Keratinocyte (primary cell): ENCODE measurements around the gene AMER3. TPM values are rescaled to one million over a fixed set of nuclear protein-coding genes. Genes with fewer than 3 reads are reported as not detected.

Experiments used
- DNase-seq: peaks from one replicate; pipeline ENCODE4 v3.0.0-alpha.2; 2011; ENCODE audit warnings: low read depth, missing footprints, low spot score
- FAIRE-seq: peaks from 2 replicates; lab custom pipeline; 2011; peaks lifted over from hg19 to GRCh38; lab: Jason Lieb, UNC
- H2AFZ ChIP-seq: 2 replicates; pipeline ENCODE4 v1.6.0; 2012; ENCODE audit warnings: low read length, control low read depth, inconsistent platforms; ENCODE audit not compliant: control insufficient read depth
- H3K27ac ChIP-seq: 2 replicates; pipeline ENCODE4 v1.5.1; 2011; ENCODE audit warnings: low read length; ENCODE audit not compliant: control insufficient read depth, insufficient read depth
- H3K27me3 ChIP-seq: 3 replicates; pipeline ENCODE4 v1.6.0; 2011; ENCODE audit warnings: low read length; ENCODE audit not compliant: control insufficient read depth, insufficient read depth; ENCODE audit errors: extremely low read depth
- H3K36me3 ChIP-seq, 2 experiments: 2 replicates in 1 of 2; 3 replicates in 1 of 2; pipeline ENCODE4 v1.5.1; 2011; ENCODE audit warnings: low read length in 2 of 2, mild to moderate bottlenecking in 1 of 2; ENCODE audit not compliant: control insufficient read depth in 2 of 2, insufficient read depth in 2 of 2; ENCODE audit errors: extremely low read depth in 1 of 2
- H3K4me1 ChIP-seq: 3 replicates; pipeline ENCODE4 v1.5.1; 2011; ENCODE audit warnings: low read length; ENCODE audit not compliant: control insufficient read depth, insufficient read depth; ENCODE audit errors: extremely low read depth
- H3K4me2 ChIP-seq: 3 replicates; pipeline ENCODE4 v1.6.0; 2011; ENCODE audit warnings: low read depth, low read length; ENCODE audit not compliant: control insufficient read depth, insufficient read depth; ENCODE audit errors: extremely low read depth
- H3K4me3 ChIP-seq, 3 experiments: fragments of 200-600 bp in 1 of 3; sonication (generic) in 1 of 3; 2 replicates in 2 of 3; 3 replicates in 1 of 3; pipeline ENCODE4 v1.5.1; 2011 to 2016; ENCODE audit warnings: low read length in 3 of 3, mild to moderate bottlenecking in 3 of 3, control low read depth in 2 of 3, inconsistent platforms in 1 of 3, low read depth in 1 of 3, mixed read lengths in 1 of 3, mixed run types in 1 of 3, moderate library complexity in 1 of 3; ENCODE audit not compliant: control insufficient read depth in 2 of 3, insufficient read depth in 2 of 3; ENCODE audit errors: extremely low read depth in 1 of 3
- H3K79me2 ChIP-seq: 2 replicates; pipeline ENCODE4 v1.6.0; 2012; ENCODE audit warnings: low read length; ENCODE audit not compliant: control insufficient read depth, insufficient read depth
- H3K9ac ChIP-seq: 3 replicates; pipeline ENCODE4 v1.6.0; 2011; ENCODE audit warnings: low read length; ENCODE audit not compliant: control insufficient read depth, insufficient read depth; ENCODE audit errors: extremely low read depth
- H3K9me1 ChIP-seq: 3 replicates; pipeline ENCODE4 v1.6.0; 2011; ENCODE audit warnings: low read length; ENCODE audit not compliant: control insufficient read depth, insufficient read depth; ENCODE audit errors: extremely low read depth
- H3K9me3 ChIP-seq: 2 replicates; pipeline ENCODE4 v1.5.1; 2012; ENCODE audit warnings: low read depth, low read length; ENCODE audit not compliant: control insufficient read depth
- H4K20me1 ChIP-seq: 3 replicates; pipeline ENCODE4 v1.6.0; 2011; ENCODE audit warnings: low read length; ENCODE audit not compliant: control insufficient read depth, insufficient read depth; ENCODE audit errors: extremely low read depth
- CTCF ChIP-seq, 3 experiments: IDR thresholded peaks in 1 of 3; conservative IDR thresholded peaks in 1 of 3; optimal IDR thresholded peaks in 1 of 3; 2 replicates in 2 of 3; 3 replicates in 1 of 3; pipeline versions ENCODE3 to v1.5.1; 2011; ENCODE audit warnings: low read length in 3 of 3, mild to moderate bottlenecking in 3 of 3, moderate library complexity in 2 of 3, control low read depth in 1 of 3, inconsistent platforms in 1 of 3; ENCODE audit not compliant: insufficient read depth in 2 of 3; ENCODE audit errors: extremely low read depth in 1 of 3
- EZH2 ChIP-seq: IDR thresholded peaks from one replicate; pipeline ENCODE4 v1.6.1; 2012; ENCODE audit warnings: inconsistent platforms, mild to moderate bottlenecking, low read length, moderate library complexity
- dilution Hi-C: fragments of 300-500 bp; cut with MboI; formaldehyde crosslinking; loops from one replicate; pipeline ENCODE4 v1.7.0; 2020; ENCODE audit warnings: low sequenced_read_pairs; ENCODE audit not compliant: extremely low pct_ligation_motif_present
- polyA plus RNA-seq, 5 experiments: library from polyadenylated mRNA; depleted of rRNA in 3 of 5; stranded (reverse) in 3 of 5; stranded (forward) in 1 of 5; unstranded in 1 of 5; fragments of >200 nt; gene quantifications; 1 replicate in 1 of 5; 2 replicates in 3 of 5; 3 replicates in 1 of 5; pipeline versions ENCODE4 v1.2.1 to v1.2.3, GENCODE V29; 2011 to 2012; ENCODE audit warnings: missing spikeins in 2 of 5, low read depth in 1 of 5, low replicate concordance in 1 of 5

AMER3 gene
- polyA plus RNA-seq, 1 donor (not counting 4 experiments of a cell fraction or from before 2014, with no cell fraction given) = not detected

GRCh38 chr2:130735200-130735599 is 20.1 kb upstream of the AMER3 start:
- no peaks in the 10 kb centered on the region for H3K9me1 ChIP-seq
- H3K79me2 ChIP-seq = no peaks in the 10 kb centered on the region
- H3K27me3 ChIP-seq = peaks cover 3% of the 10 kb centered on the region
- no peak for FAIRE-seq
- no peaks in the 10 kb centered on the region for H3K4me1 ChIP-seq
- dilution Hi-C loops = no loop called here
- H2AFZ ChIP-seq = no peak overlapping the region
- no peaks in the 10 kb centered on the region for H4K20me1 ChIP-seq
- no peak overlapping the region for H3K4me3 ChIP-seq
- TF ChIP-seq CTCF (optimal IDR thresholded peaks at IDR 0.05 in 1 of 3, IDR thresholded peaks at IDR 0.05 in 1 of 3, conservative IDR thresholded peaks at IDR 0.05 in 1 of 3; ENCODE audit: extremely low read depth in 1 of 3, insufficient read depth in 2 of 3, low read length in 3 of 3) = no peak
- TF ChIP-seq EZH2 = no peak
- no peaks in the 10 kb centered on the region for H3K9me3 ChIP-seq
- H3K4me2 ChIP-seq = no peak overlapping the region
- H3K9ac ChIP-seq = no peak overlapping the region
- DNase-seq = no peak
- no peak overlapping the region for H3K27ac ChIP-seq
- H3K36me3 ChIP-seq = no peaks in the 10 kb centered on the region

GRCh38 chr2:130736487-130736886 is 18.9 kb upstream of the AMER3 start:
- H4K20me1 ChIP-seq = no peaks in the 10 kb centered on the region
- dilution Hi-C loops = no loop called here
- no peaks in the 10 kb centered on the region for H3K9me3 ChIP-seq
- H3K4me3 ChIP-seq = no peak overlapping the region
- H3K36me3 ChIP-seq = no peaks in the 10 kb centered on the region
- H3K79me2 ChIP-seq = no peaks in the 10 kb centered on the region
- no peaks in the 10 kb centered on the region for H3K9me1 ChIP-seq
- no peak for TF ChIP-seq CTCF (optimal IDR thresholded peaks at IDR 0.05 in 1 of 3, IDR thresholded peaks at IDR 0.05 in 1 of 3, conservative IDR thresholded peaks at IDR 0.05 in 1 of 3; ENCODE audit: extremely low read depth in 1 of 3, insufficient read depth in 2 of 3, low read length in 3 of 3)
- no peak for TF ChIP-seq EZH2
- no peak overlapping the region for H3K4me2 ChIP-seq
- H3K9ac ChIP-seq = no peak overlapping the region
- no peak overlapping the region for H3K27ac ChIP-seq
- peaks cover 3% of the 10 kb centered on the region for H3K27me3 ChIP-seq
- no peaks in the 10 kb centered on the region for H3K4me1 ChIP-seq
- DNase-seq = no peak
- H2AFZ ChIP-seq = no peak overlapping the region
- FAIRE-seq = no peak
